NOMO-1 treated with DMSO at 0.1 percent for 48 hours (cell line): Measurements from ENCODE around the gene TBC1D13.
"Not testable (repeated sequence)": the region's sequence is repeated elsewhere in the genome, so short reads cannot be mapped to it uniquely, and the experiment has no call there.

Source experiments
- DNase-seq: peaks from one replicate; lab custom pipeline; 2025; ENCODE audit not compliant: unreplicated experiment; lab: John Stamatoyannopoulos, UW

Gene TBC1D13

DNA sequence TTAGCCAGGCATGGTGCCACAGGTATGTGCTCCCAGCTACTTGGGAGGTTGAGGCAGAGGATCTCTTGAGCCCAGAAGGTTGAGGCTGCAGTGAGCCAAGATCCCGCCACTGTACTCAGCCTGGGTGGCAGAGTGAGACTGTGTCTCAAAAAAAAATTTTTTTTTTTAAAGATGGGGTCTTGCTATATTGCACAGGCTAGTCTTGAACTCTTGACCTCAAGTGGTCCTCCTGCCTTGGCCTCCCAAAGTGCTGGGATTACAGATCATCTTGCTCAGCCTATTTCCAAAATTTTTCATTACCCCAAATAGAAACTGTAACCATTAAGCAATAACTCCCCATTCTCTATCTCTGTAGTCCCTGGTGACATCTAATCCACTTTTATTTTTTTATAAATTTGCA is 4.4 kb upstream of the TBC1D13 start:
- DNase-seq, result no peak

DNA sequence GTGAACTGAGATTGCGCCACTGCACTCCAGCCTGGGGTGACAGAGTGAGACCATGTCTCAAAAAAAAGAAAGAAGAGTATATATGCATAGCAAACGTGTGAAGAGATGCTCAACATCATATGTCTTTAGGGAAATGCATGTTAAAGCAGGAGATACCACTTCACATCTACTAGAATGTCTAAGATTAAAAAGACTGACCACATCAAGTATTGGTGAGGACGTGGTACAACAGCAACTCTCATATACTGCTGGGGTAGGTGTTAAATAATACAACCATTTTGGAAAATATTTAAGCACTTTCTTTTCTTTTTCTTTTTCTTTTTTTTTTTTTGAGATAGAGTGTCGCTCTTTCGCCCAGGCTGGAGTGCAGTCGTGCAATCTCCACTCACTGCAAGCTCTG is 1.6 kb upstream of the TBC1D13 start:
- no peak for DNase-seq

DNA sequence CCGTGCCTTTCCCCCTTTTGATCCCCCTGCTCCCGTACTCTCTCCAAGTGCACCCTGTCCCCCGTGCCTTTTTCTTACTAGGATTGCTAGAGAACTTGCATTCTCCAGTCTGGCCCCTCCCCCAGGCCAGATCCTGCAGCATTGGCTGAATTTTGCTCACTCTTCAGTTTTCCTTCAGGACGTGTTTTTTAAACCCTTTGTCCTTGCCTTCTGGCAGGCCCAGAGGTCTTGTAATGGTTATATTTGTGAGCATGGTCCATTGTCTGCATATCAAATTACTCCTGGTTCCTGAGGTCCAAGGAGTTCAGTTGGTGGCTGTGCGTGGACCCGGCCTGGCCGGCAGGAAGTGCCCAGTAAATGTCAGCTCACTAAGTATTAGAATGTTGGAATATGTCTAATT is 606 bp downstream of the TBC1D13 start:
- no peak for DNase-seq

DNA sequence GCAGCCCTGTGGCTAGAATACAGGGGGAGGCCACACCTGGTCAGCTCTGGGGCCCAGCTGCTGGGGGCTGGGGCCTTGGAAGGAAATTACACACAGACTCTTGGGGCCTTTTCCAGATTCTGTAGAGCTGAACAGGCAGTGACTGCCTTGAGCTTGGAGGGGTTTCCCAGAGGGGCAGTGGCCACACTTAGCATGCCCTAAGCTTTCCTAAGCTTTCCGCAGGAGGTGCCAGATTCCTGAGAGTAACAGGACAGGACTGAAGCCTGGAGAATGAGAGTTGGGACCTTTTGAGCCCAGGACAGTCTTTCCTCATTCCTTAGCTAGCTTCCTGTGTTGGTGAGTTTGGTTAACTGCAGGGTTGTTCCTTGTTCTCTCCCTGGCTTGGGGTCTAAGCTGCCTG is 1.4 kb downstream of the TBC1D13 start:
- no peak for DNase-seq

DNA sequence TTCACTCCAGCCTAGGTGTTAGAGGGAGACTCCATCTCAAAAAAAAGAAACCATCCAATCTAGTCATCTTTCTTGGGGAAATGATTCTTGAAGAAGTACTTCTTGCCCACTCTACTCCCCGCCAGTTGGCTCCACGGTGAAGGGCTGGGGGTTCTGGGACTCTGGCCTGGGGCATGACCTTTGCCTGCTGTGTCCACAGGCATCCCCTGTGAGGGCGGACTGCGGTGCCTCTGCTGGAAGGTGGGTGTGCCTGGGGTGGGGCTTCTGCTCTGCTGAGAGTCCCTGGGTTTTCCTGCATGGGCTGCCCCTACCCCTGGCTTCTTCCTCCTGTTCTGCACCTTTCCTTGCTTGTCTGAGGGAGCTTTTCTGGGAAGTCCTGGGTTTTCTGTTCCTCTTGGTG is 3.5 kb downstream of the TBC1D13 start:
- no peak for DNase-seq

DNA sequence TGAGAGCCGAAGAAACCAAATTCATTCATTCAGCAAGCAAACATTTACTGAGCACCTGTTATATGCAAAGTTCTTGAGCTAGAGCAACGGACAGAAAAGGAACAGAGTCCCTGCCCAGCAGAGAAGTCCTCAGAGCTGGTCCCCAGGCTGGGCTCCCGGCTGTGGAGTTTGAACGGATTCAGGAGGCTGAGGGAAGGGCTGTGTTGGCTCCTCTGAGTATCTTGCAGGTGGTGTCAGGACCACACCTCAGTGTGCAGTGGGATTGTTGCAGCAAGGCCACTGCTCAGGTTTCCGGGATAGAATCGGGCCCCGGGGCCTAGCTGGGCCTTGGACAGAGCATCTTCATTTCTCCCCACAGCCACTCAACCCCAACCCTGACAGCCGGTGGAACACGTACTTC is 5.1 kb downstream of the TBC1D13 start:
- DNase-seq, result no peak

DNA sequence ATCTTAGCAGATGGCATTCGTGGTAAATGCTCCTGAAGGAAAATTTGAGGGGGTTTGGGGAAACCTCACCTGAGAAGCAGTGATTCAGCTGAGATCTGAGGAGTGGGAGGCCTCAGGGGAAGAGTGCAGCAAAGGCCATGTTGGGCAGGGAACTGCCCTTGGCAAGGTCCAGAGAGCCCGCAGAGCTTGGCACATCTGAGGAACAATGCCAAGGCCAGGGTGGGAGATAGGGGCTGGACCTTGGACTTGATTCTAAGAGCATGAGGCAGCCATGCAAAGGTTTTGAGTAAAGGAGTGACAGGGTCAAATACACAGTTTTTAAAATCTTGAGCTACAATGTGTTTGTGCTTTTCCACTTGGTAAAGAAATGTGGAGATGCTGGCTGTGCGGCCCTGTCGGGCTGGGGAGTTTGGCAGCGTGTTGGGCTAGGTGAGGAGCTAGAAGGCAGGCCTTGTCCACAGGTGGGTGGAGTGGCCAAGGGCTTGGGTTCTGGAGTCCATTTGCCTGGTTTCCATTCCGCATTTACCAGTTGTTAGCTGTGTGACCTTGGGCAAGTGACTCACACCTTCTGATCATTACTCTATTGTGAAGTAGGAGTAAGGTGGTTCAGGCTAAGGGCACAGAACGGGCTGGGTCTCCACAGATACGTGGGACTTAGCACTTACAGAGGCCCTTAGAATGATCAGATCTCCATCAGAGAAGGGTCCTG is 6.1 kb downstream of the TBC1D13 start:
- no peak for DNase-seq

DNA sequence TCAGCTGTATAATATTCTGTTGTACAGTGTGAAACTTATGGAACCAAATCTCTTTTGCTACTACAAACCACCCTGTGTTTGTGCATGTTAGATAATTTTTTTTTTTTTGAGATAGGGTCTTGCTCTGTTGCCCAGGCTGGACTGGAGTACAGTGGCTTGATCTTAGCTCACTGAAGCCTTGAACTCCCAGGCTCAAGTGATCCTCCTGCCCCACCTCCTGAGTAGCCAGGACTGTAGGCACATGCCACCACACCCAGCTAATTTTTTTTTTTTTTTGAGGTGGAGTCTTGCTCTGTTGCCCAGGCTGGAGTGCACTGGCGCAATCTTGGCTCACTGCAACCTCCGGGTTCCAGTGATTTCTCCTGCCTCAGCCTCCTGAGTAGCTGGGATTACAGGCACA is 7.9 kb downstream of the TBC1D13 start:
- DNase-seq, result not testable (repeated sequence)

DNA sequence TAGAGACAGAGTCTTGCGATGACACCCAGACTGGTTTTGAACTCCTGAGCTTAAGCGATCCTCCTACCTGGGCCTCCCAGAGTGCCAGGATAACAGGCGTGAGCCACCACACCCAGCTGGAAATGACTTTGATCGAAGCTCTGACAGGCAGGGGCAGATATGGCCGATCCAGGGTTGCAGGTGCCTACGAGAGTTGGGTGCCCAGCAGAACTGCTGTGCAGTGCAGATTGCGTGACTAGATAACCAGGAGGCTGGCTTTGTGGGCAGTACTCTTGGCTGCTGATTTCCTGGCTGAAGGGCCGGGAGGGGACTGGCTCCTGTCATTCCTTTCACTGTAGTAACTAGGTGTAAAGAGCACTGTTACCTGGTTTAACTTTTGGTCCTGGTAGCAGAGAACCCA is 11.8 kb downstream of the TBC1D13 start:
- DNase-seq, result no peak

DNA sequence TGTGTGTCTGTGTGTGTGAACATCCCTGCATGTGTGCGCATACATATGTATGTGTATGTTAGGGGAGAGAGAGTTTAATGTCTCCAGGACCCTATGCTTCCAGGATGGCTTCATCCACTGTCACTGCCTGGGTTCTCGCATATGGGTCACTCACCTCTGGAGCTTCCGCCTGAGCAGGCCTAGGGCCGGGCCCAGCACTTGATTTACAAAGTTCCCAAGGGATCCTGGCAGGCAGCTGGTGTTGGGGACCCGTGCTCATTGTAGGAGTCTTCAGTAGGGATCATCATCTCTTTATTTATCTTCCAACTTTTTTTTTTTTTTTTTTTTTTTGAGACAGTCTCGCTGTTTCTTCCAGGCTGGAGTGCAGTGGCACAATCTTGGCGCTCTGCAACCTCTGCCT is 13.0 kb downstream of the TBC1D13 start:
- no peak for DNase-seq

DNA sequence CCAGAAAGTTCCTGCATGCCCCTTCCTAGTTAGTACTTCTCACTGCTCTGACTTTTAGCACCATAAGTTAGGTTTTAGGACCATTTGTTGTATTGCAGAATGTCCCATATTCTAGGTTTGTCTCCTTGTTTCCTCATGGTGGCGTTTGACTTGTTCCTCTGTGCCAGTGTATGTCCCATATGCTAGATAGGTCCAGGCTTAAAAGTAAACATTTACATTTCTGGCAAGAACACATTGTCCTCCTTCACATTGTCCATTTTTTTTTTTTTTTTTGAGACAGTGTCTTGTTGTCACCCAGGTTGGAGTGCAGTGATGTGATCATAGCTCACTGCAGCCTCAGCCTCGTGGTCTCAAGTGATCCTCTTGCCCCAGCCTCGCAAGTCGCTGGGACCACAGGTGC is 15.4 kb downstream of the TBC1D13 start:
- DNase-seq, result no peak

DNA sequence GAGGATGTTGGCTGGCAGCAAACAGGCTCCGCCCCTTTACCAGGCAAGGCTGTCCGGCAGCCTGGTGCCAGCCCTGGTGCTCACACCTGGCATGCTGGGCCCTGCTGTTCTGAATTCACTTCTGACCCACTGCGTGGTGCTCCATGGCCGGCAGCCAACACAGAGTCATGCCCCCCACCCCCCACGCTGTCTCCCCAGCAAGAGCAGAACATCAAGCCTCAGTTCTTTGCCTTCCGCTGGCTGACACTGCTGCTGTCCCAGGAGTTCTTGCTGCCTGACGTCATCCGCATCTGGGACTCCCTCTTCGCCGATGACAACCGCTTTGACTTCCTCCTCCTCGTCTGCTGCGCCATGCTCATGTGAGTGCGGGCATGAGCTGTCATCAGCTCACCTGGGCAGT is 18.6 kb downstream of the TBC1D13 start:
- DNase-seq, result no peak

DNA sequence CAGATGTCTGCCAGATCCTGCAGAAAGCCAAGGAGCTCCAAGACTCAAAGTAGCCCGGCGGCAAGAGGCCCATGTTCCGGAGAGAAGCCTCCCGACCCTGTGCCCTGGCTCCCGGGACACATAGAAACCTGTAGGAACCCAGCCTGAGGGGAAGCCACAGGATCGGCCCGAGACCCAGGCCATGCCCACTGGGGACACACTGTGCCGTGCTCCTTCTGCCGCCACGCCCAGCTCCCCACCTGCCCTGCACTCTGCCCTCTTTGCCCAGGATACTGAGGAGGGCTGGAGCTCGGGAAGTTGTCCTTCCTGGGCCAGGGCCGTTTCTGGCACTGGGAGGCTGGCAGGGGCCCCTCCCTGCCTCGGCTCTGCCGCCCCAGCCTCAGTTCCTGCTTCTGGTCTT is 20.8 kb downstream of the TBC1D13 start:
- no peak for DNase-seq

DNA sequence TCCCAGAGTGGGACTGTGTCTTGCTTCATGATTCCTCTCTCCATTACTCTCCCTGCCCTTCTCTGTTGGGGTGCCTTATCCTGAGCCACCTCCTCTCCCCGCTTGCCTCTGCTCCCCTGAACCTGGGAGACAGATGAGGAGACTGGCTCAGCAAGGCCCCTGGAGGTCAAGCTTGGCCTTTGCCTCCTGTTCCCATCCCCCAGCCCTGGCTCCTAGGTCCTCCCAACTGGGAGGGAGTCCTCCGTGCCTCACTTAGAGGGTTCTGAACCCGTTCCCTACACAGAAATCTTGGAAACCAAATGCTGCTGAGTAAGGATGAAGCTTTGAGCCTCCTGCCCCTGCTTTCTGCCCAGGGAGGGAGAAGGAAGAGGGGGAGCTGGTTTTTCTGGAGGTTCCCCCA is 21.5 kb downstream of the TBC1D13 start:
- DNase-seq, result no peak

DNA sequence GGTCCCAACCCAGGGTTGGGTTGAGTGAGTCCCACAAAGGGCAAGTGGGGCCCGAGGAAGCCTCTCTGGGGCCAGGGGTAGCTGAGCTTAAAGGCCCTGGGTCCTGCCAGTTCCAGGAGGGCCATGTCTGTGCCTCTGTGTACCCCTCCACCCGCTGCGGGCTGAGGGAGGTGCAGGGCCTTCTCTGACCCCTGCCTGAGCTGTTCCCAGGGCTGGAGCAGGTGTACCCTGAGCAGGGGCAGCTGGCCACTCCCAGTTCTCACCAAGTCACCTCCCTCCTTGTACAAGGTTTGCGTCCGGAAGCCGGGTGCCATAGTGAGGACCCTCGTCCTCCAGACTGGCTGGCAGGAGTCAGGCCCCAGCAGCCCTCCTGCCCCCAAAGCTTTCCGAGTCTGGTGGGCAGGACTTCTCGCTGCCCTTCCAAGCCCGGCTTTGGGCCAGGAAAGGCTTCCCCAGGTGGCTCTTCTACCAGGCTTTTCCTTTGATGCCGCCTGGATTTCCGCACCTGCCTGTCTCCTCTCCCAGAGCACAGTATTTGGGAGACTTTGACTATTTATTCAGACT is 22.1 kb downstream of the TBC1D13 start:
- no peak for DNase-seq

DNA sequence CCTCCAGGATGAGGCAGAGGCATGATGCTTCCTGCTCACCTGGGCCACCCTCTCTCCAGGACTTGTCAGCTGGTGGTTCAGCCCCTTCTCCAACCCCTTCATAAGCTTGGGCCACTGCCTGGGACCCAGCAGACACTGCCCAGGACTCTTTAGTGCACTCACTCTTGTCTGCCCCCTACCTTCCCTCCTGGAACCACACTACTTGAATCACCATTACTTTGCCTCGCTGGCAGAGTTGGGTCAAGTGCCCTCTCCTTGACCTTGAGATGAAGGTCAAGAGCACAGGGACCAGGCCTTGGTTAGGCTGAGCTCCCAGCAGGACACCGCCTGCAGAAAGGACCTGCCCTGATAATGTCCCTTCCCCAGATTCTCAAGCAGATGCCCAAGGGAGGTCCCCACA is 22.8 kb downstream of the TBC1D13 start:
- no peak for DNase-seq

DNA sequence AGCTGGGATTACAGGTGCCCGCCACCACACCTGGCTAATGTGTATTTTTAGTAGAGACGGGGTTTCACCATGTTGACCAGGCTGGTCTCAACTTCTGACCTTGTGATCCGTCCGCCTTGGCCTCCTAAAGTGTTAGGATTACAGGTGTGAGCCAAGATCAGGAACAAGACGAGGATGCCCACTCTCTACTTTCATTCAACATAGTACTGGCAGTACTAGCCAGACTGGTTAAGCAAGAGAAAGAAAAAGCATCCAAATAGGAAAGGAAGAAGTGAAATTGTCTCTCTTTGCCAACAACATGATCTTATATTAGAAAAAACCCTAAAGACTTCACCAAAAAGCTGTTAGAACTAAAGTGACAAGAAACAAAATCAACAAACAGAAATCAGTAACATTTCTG is 23.8 kb downstream of the TBC1D13 start:
- no peak for DNase-seq

DNA sequence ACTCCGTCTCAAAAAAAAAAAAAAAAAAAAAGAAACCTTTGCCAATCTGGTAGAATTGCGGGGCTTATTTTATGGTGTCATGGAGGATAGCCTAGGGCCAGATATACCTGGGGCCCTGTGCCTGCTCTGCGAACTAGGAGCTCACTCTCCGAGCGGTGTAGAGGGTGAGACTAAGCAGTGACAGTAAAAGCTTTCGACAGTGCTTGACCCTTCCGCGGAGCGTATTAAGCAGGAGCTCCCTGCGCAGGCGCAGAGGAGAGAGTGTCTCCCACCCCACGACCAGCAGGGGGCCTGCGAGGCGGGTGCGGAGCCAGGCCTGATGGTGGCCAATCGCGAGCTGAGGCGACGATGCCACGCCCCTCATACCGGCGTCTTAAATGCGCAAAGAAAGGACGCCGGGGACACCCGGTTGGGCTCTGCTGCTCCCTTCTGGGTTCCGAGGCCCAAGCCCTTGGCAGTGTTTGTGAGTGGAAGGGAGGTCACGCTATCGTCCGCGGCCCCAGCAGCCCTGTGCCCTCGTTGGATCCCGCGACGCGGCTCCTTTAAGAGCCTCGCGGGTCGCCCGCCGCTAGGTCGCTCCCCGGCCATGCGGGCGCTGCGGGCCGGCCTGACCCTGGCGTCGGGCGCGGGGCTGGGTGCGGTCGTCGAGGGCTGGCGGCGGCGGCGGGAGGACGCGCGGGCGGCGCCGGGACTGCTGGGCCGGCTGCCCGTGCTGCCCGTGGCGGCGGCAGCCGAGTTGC is 31.2 kb downstream of the TBC1D13 start, which contains the start of gene ENDOG:
Gene ENDOG, plus strand, starts transcription at position 402 of the 740 bp plus-strand sequence. Its CDS starts 185 bp downstream, at position 587.
- peak; percentile 96 for DNase-seq

DNA sequence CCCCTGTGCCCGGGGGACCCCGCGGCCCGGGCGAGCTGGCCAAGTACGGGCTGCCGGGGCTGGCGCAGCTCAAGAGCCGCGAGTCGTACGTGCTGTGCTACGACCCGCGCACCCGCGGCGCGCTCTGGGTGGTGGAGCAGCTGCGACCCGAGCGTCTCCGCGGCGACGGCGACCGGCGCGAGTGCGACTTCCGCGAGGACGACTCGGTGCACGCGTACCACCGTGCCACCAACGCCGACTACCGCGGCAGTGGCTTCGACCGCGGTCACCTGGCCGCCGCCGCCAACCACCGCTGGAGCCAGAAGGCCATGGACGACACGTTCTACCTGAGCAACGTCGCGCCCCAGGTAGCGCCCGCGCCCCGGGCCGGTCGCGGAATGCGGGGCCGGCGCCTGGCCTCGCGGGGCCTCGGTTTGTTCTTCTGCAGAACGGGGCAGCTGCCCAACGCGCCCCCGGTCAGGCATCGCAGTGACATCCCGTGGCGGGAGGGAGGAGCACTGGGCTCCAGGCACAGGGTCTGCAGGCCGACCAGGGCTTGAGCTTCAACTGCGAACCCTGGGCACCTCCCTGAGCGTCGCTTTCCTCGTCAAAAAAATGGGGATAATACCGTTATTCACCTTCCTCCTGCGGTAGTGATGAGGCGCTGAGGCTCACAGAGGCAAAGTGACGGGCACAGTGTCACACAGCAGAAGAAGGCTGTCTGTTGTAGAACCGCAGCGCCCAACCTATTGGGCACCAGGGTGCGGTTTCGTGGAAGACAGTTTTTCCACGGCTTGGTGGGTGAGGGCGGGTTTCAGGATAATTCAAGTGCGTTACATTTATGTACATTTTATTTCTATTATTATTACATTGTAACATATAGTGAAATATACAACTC is 32.0 kb downstream of the TBC1D13 start:
- DNase-seq, result no peak

DNA sequence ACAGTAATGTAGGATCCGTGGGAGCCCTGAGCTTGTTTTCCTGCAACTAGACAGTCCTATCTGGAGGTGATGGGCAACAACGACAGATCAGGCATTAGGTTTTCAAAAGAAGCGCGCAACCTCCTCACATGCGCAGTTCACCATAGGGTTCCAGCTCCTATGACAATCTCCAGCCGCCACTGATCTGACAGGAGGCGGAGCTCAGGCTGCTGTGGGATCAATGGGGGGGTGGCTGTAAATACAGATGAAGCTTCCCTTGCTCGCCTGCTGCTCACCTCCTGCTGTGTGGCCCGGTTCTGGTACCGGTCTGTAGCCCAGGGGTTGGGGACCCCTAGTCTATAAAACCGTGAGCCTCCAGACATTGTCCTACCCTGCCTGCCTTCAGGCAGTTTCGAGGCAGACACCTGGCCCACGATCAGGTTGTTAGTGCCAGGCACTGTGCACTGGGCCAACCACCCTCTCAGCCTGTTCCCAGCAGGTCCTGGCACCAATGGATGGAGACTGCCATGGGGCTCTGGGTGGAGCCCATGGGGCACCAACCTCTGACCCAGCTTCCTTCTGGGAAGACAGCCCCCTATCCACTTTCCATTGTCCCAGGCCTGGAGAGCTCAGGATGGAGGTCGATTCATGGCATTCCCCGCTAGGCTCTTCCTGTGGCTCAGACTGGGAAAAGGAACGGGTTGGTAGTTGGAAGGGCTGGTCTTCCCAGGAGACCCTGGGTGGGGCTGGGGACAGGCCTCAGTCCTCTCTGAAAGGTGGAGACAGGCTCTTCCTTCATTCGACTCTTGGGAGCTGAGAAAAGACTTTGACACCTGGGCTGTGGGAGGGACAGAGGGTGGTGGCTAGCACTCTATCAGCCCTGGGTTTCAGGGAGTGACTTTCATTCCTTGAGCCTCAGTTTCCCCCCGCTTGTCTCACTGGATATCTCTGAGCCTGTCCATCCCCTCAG is 32.9 kb downstream of the TBC1D13 start:
- no peak for DNase-seq
